ENCODE data around the gene ZC3H8. TPM values are rescaled to one million over a fixed set of nuclear protein-coding genes. Genes with fewer than 3 reads are reported as not detected.

ZC3H8 gene
- total RNA-seq, 1 donor from 2014 or later: 3.7 TPM

- TF ChIP-seq CTCF (conservative IDR thresholded peaks at IDR 0.05; ENCODE audit: low read depth, low read length): no peak
- no peak for DNase-seq (ENCODE audit: low read depth)
- H3K4me3 ChIP-seq (ENCODE audit: low read depth, low read length): no peak overlapping the region
Measured at GRCh38 chr2:112187805-112188596, 66.8 kb downstream of the ZC3H8 start.

- H3K4me3 ChIP-seq (ENCODE audit: low read depth, low read length): no peak overlapping the region
- DNase-seq (ENCODE audit: low read depth): no peak
- TF ChIP-seq CTCF (conservative IDR thresholded peaks at IDR 0.05; ENCODE audit: low read depth, low read length): no peak
Measured at GRCh38 chr2:112187046-112187715, 67.7 kb downstream of the ZC3H8 start.

- TF ChIP-seq CTCF (conservative IDR thresholded peaks at IDR 0.05; ENCODE audit: low read depth, low read length): no peak
- DNase-seq (ENCODE audit: low read depth): no peak
- H3K4me3 ChIP-seq (ENCODE audit: low read depth, low read length): no peak overlapping the region
Measured at GRCh38 chr2:112185131-112185530, 69.7 kb downstream of the ZC3H8 start.

DNA sequence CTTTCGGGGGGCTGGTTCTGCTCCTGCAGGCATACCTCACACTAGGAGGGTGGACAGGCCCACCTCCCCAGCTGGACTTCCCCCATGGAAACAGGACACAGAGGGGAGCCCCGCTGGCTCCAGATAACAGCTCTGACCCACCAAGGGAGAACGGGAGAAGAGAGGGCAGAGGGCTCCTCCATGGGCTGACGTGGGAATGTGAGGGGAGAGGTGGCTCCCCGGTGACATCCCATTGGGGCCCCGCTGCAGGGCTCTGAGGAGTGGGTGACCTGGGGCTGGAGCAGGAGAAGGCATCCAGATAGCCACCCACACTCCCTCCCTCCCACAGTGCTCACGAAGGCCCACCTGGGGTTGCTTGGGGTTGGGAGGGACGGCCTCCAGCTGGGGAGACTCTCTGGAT, 70.7 kb downstream of the ZC3H8 start:
- no peak for TF ChIP-seq CTCF (conservative IDR thresholded peaks at IDR 0.05; ENCODE audit: low read depth, low read length)

DNA sequence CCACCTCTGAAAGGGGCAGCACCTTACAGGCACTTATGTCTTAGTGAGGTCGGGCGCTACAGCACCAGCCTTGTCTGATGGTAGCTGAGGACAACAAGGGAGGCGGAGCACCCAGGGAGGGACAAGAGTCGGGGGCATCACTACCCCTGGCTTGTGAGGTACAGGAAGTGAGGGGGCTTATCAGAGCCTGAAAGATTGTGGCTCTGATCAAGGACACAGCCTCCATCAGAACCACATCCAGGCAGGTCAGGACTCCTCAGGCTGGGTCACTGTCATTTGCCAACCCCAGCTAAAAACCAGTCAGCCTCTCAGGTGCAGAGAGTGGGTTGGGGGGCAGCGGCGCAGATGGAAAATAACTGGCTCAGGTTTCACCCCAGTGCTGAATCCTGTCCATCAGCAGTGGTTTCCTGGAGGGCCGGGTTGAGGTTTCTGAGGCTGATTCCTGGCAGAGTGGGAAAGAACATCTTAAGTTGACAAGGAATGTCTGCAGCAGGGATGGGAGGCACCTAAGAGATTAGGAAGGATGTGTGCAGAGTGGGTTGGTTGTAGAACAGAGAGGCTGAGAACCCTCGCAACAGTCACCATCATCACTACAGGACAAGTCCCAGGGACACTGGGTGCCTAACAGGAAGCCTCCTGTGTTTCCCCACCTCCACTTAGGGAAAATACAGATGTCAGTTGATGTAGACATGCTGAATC, 71.4 kb downstream of the ZC3H8 start:
- no peak overlapping the region for H3K4me3 ChIP-seq (ENCODE audit: low read depth, low read length)
- no peak for TF ChIP-seq CTCF (conservative IDR thresholded peaks at IDR 0.05; ENCODE audit: low read depth, low read length)
- DNase-seq (ENCODE audit: low read depth): no peak

More for the DNA sequence above, 70.7 kb downstream of the ZC3H8 start:
- H3K4me3 ChIP-seq (ENCODE audit: low read depth, low read length): no peak overlapping the region
- DNase-seq (ENCODE audit: low read depth): no peak

DNA sequence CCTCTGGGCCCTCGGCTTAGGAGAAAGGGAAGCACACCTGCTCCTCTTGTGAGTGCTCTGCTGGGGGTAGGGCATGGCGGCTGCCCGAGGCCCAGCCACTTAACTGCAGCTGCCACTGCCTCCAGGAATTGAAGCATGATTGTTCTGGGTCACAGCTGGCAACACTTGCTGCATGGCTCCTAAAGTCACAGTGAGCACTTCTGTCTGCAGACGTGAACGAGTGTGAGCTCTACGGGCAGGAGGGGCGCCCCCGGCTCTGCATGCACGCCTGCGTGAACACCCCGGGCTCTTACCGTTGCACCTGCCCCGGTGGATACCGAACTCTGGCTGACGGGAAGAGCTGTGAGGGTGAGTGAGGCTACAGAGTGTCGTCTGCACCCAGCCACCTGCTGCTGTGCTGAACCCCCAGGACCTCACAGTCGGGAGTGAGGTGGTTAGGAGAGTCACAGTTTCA, 72.2 kb downstream of the ZC3H8 start:
- TF ChIP-seq CTCF (conservative IDR thresholded peaks at IDR 0.05; ENCODE audit: low read depth, low read length): no peak
- no peak overlapping the region for H3K4me3 ChIP-seq (ENCODE audit: low read depth, low read length)
- DNase-seq (ENCODE audit: low read depth): no peak

Data from epithelial cell of proximal tubule (primary cell).